MM.1S (cell line): ENCODE results near the gene S1PR2.
A peak's percentile ranks its signal among the peaks of the same experiment; 100 is the strongest.

Experiments
- DNase-seq: peaks from one replicate; pipeline ENCODE4 v3.0.0-alpha.2; 2015
- H2AFZ ChIP-seq: fragments of 300-600 bp; sonication (generic); 2 replicates; pipeline ENCODE4 v1.6.0; 2016; ENCODE audit warnings: antibody characterized with exemption, low read length
- H3F3A ChIP-seq: fragments of 300-600 bp; sonication (generic); 2 replicates; pipeline ENCODE4 v1.6.1; 2016; ENCODE audit warnings: mild to moderate bottlenecking, antibody characterized with exemption, low read length, moderate library complexity, mixed read lengths; ENCODE audit not compliant: insufficient read depth
- H3K27ac ChIP-seq: fragments of 300-600 bp; sonication (generic); 2 replicates; pipeline ENCODE4 v1.5.1; 2016; ENCODE audit warnings: mild to moderate bottlenecking, low read length
- H3K27me3 ChIP-seq: fragments of 300-600 bp; sonication (generic); replicated peaks from 2 replicates; pipeline ENCODE4 v1.6.0; 2016; ENCODE audit warnings: low read length; ENCODE audit not compliant: insufficient read depth
- H3K36me3 ChIP-seq: fragments of 300-600 bp; sonication (generic); replicated peaks from 2 replicates; pipeline ENCODE4 v1.6.1; 2016; ENCODE audit warnings: mild to moderate bottlenecking, low read length, mixed read lengths; ENCODE audit not compliant: insufficient read depth
- H3K4me1 ChIP-seq: fragments of 300-600 bp; sonication (generic); 2 replicates; pipeline ENCODE4 v1.6.1; 2016; ENCODE audit warnings: low read length, mixed read lengths
- H3K4me2 ChIP-seq: fragments of 300-600 bp; sonication (generic); 2 replicates; pipeline ENCODE4 v1.6.0; 2016; ENCODE audit warnings: low read depth, low read length
- H3K4me3 ChIP-seq: fragments of 300-600 bp; sonication (generic); 2 replicates; pipeline ENCODE4 v1.5.1; 2016; ENCODE audit warnings: low read length, mixed read lengths
- H3K79me2 ChIP-seq: fragments of 300-600 bp; sonication (generic); 2 replicates; pipeline ENCODE4 v1.6.1; 2016; ENCODE audit warnings: mixed run types, low read length, mixed read lengths
- H3K9ac ChIP-seq: fragments of 300-600 bp; sonication (generic); 2 replicates; pipeline ENCODE4 v1.6.1; 2016; ENCODE audit warnings: low read length, mixed read lengths
- H3K9me2 ChIP-seq: fragments of 300-600 bp; sonication (generic); replicated peaks from 2 replicates; pipeline ENCODE4 v1.6.1; 2016; ENCODE audit warnings: mild to moderate bottlenecking, low read length, mixed read lengths; ENCODE audit not compliant: insufficient read depth
- H3K9me3 ChIP-seq: fragments of 300-600 bp; sonication (generic); replicated peaks from 2 replicates; pipeline ENCODE4 v1.6.1; 2016; ENCODE audit warnings: mild to moderate bottlenecking, low read length, mixed read lengths; ENCODE audit not compliant: insufficient read depth
- H4K20me1 ChIP-seq: fragments of 300-600 bp; sonication (generic); 2 replicates; pipeline ENCODE4 v1.6.1; 2016; ENCODE audit warnings: mild to moderate bottlenecking, low read length, moderate library complexity, mixed read lengths; ENCODE audit not compliant: insufficient read depth
- CTCF ChIP-seq: fragments of 300-600 bp; sonication (generic); IDR thresholded peaks from 2 replicates; pipeline ENCODE4 v1.5.1; 2016; ENCODE audit warnings: antibody characterized with exemption, low read length, mixed read lengths
- EZH2 ChIP-seq: fragments of 300-600 bp; sonication (generic); optimal IDR thresholded peaks from 2 replicates; pipeline ENCODE3; 2017; ENCODE audit warnings: low read depth, mild to moderate bottlenecking, antibody characterized with exemption, low read length, mixed read lengths
- EZH2phosphoT487 ChIP-seq: fragments of 300-600 bp; sonication (generic); IDR thresholded peaks from 2 replicates; pipeline ENCODE4 v1.6.1; 2018; ENCODE audit warnings: antibody characterized with exemption, low read length

The S1PR2 gene

GRCh38 chr19:10228920-10229319 lies 2.2 kb downstream of the S1PR2 start:
- Histone ChIP-seq H3K4me1 (peaks cover 35% of the 10 kb centered on the region), H3K27me3 (no peaks in the 10 kb centered on the region), H3K27ac (peak overlapping the region; percentile 77; the same call in 1 of the 2 replicates), H3K4me2 (peak overlapping the region; percentile 96; the same call in 1 of the 2 replicates), H3K4me3 (no peak overlapping the region), H3K36me3 (no peaks in the 10 kb centered on the region), H2AFZ (no peak overlapping the region), H3K79me2 (peaks cover 65% of the 10 kb centered on the region), H3F3A (peaks cover 17% of the 10 kb centered on the region), H4K20me1 (no peaks in the 10 kb centered on the region), H3K9me3 (no peaks in the 10 kb centered on the region), H3K9me2 (no peaks in the 10 kb centered on the region), H3K9ac (no peak overlapping the region)
- DNase-seq: peak; percentile 48
- TF ChIP-seq EZH2 (no peak), CTCF (peak; percentile 48)

- no peak overlapping the region for H2AFZ ChIP-seq
- no peaks in the 10 kb centered on the region for H3K27me3 ChIP-seq
- peaks cover 22% of the 10 kb centered on the region for H3F3A ChIP-seq
- no peak overlapping the region for H3K4me3 ChIP-seq
- H3K9me3 ChIP-seq: no peaks in the 10 kb centered on the region
- H3K27ac ChIP-seq: no peak overlapping the region
- peaks cover 40% of the 10 kb centered on the region for H3K4me1 ChIP-seq
- no peak for DNase-seq
- TF ChIP-seq CTCF (no peak), EZH2 (no peak), EZH2phosphoT487 (no peak)
- H4K20me1 ChIP-seq: no peaks in the 10 kb centered on the region
- H3K79me2 ChIP-seq: peaks cover 70% of the 10 kb centered on the region
- no peak overlapping the region for H3K9ac ChIP-seq
- no peak overlapping the region for H3K4me2 ChIP-seq
- H3K9me2 ChIP-seq: no peaks in the 10 kb centered on the region
- no peaks in the 10 kb centered on the region for H3K36me3 ChIP-seq
Measured at GRCh38 chr19:10228393-10228792, 2.7 kb downstream of the S1PR2 start.

GRCh38 chr19:10227026-10227971 lies 3.8 kb downstream of the S1PR2 start:
- TF ChIP-seq EZH2 (no peak), CTCF (no peak), EZH2phosphoT487 (no peak)
- Histone ChIP-seq H3F3A (peaks cover 29% of the 10 kb centered on the region), H2AFZ (no peak overlapping the region), H3K9me2 (no peaks in the 10 kb centered on the region), H3K4me3 (no peak overlapping the region), H3K9me3 (no peaks in the 10 kb centered on the region), H3K27ac (no peak overlapping the region), H4K20me1 (no peaks in the 10 kb centered on the region), H3K79me2 (peaks cover 72% of the 10 kb centered on the region), H3K9ac (no peak overlapping the region), H3K36me3 (no peaks in the 10 kb centered on the region), H3K4me2 (no peak overlapping the region), H3K27me3 (no peaks in the 10 kb centered on the region), H3K4me1 (peaks cover 46% of the 10 kb centered on the region)
- DNase-seq: no peak
